SK-N-MC (cell line): ENCODE results near the gene CMSS1.

Source experiments
- EZH2 ChIP-seq: fragments of 200-600 bp; sonication (generic); IDR thresholded peaks from one replicate; pipeline ENCODE4 v1.6.1; 2017; ENCODE audit warnings: antibody characterized with exemption
- POLR2AphosphoS5 ChIP-seq: IDR thresholded peaks from 2 replicates; pipeline ENCODE4 v1.6.1; 2012; ENCODE audit warnings: mild to moderate bottlenecking, low read depth, low read length, borderline replicate concordance

DNA sequence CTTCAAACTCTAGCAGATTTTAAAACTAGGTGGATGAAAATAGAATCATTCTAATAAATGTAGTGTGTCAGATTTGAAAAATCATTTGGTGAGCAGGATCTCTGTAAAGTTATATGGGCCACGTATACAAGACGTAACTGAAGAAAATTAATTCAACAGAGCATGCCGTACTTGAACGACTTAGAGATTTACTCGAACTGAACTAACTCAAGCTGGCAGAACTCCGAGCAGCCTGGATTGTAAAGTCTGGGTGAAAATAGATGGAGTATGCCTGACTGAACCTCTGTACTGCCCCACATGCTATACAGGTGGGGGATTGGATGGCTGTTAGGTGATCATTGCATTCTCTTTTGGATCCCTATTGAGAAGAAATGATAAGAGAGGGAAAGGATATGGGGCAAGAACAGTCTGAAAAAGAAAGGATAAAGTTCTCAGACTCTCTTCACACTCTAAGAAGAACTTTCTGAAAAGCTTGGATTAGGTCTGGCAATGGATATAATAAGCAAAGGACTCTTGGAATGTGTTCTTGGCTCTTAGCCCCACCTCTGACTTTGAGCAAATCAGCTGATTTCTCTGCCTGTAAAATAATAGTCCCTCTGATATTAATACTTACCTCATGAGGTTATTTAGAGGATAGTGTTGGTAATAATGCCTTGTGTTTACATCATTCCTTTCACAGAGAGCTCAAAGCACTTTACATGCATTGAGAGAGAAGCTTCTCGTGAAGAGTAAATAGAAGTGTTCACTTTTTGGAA is 149.2 kb downstream of the CMSS1 start:
- TF ChIP-seq EZH2, result no peak
- TF ChIP-seq POLR2AphosphoS5, result no peak
